SU-DHL-6 (cell line): Measurements from ENCODE around the gene HAPLN2.
"Not testable (repeated sequence)": the region's sequence is repeated elsewhere in the genome, so short reads cannot be mapped to it uniquely, and the experiment has no call there.

Experiments used
- H2AFZ ChIP-seq: fragments of 200-600 bp; sonication (generic); 2 replicates; pipeline ENCODE4 v1.6.1; 2014; ENCODE audit warnings: low read depth, mild to moderate bottlenecking, moderate library complexity, mixed read lengths, antibody characterized with exemption, low read length; ENCODE audit not compliant: severe bottlenecking
- H3F3A ChIP-seq: fragments of 200-600 bp; shearing (Covaris generic); 2 replicates; pipeline ENCODE4 v1.6.0; 2016; ENCODE audit warnings: antibody characterized with exemption, mild to moderate bottlenecking; ENCODE audit not compliant: insufficient read depth
- H3K27ac ChIP-seq: fragments of 200-600 bp; sonication (generic); 2 replicates; pipeline ENCODE4 v1.5.1; 2016; ENCODE audit warnings: low read depth, mild to moderate bottlenecking, low read length, moderate library complexity, mixed read lengths
- H3K27me3 ChIP-seq: fragments of 200-600 bp; sonication (generic), shearing (Covaris generic); 2 replicates; pipeline ENCODE4 v1.6.0; 2014; ENCODE audit warnings: mild to moderate bottlenecking, low read length
- H3K36me3 ChIP-seq: fragments of 200-600 bp; sonication (generic); 2 replicates; pipeline ENCODE4 v1.6.1; 2014; ENCODE audit warnings: mild to moderate bottlenecking, low read length, mixed read lengths
- H3K4me2 ChIP-seq: fragments of 300-600, 200-600 bp; shearing (Covaris generic), sonication (generic); 2 replicates; pipeline ENCODE4 v1.6.0; 2014; ENCODE audit warnings: low read length, low read depth, mild to moderate bottlenecking; ENCODE audit not compliant: poor library complexity, severe bottlenecking
- H3K4me3 ChIP-seq: fragments of 200-600 bp; sonication (generic); 2 replicates; pipeline ENCODE4 v1.5.1; 2014; ENCODE audit warnings: antibody characterized with exemption, low read length, mild to moderate bottlenecking, mixed read lengths; ENCODE audit not compliant: insufficient read depth, poor library complexity, severe bottlenecking
- H3K79me2 ChIP-seq: fragments of 200-600 bp; sonication (generic); 2 replicates; pipeline ENCODE4 v1.6.1; 2014; ENCODE audit warnings: mild to moderate bottlenecking, low read length, moderate library complexity; ENCODE audit not compliant: insufficient read depth
- H3K9ac ChIP-seq: fragments of 200-600 bp; sonication (generic); 2 replicates; pipeline ENCODE4 v1.7.0; 2014; ENCODE audit warnings: mild to moderate bottlenecking, low read length
- H3K9me2 ChIP-seq: fragments of 200-600 bp; sonication (generic); replicated peaks from 2 replicates; pipeline ENCODE4 v1.6.1; 2014; ENCODE audit warnings: low read length; ENCODE audit not compliant: insufficient read depth
- H3K9me3 ChIP-seq: fragments of 200-600 bp; sonication (generic); 2 replicates; pipeline ENCODE4 v1.6.1; 2014; ENCODE audit warnings: low read length, mixed read lengths; ENCODE audit not compliant: insufficient read depth
- H4K20me1 ChIP-seq: fragments of 200-600 bp; sonication (generic); 2 replicates; pipeline ENCODE4 v1.6.1; 2014; ENCODE audit warnings: low read depth, mild to moderate bottlenecking, antibody characterized with exemption, low read length, moderate library complexity, mixed read lengths
- CTCF ChIP-seq: fragments of 200-600 bp; sonication (generic); IDR thresholded peaks from one replicate; pipeline ENCODE4 v1.5.1; 2017; ENCODE audit warnings: antibody characterized with exemption, mild to moderate bottlenecking, low read length, moderate library complexity; ENCODE audit not compliant: insufficient read depth, poor library complexity, severe bottlenecking
- EZH2phosphoT487 ChIP-seq: fragments of 200-600 bp; sonication (generic), shearing (Covaris generic); conservative IDR thresholded peaks from 2 replicates; pipeline ENCODE4 v1.6.1; 2018; ENCODE audit warnings: mild to moderate bottlenecking, antibody characterized with exemption, low read length, moderate library complexity, mixed read lengths

HAPLN2 gene

GRCh38 chr1:156586892-156587477, 32.2 kb upstream of the HAPLN2 start:
- TF ChIP-seq CTCF (no peak), EZH2phosphoT487 (no peak)
- H3K27me3 ChIP-seq: no peaks in the 10 kb centered on the region
- no peak overlapping the region for H3K4me2 ChIP-seq
- no peaks in the 10 kb centered on the region for H3K9me3 ChIP-seq
- peaks cover under 1% of the 10 kb centered on the region; the same call in 1 of the 2 replicates for H3K79me2 ChIP-seq
- H3F3A ChIP-seq: no peaks in the 10 kb centered on the region
- no peak overlapping the region for H2AFZ ChIP-seq
- H4K20me1 ChIP-seq: no peaks in the 10 kb centered on the region
- no peak overlapping the region for H3K27ac ChIP-seq
- no peak overlapping the region for H3K4me3 ChIP-seq
- no peak overlapping the region for H3K9ac ChIP-seq
- H3K9me2 ChIP-seq: no peaks in the 10 kb centered on the region
- no peaks in the 10 kb centered on the region for H3K36me3 ChIP-seq

GRCh38 chr1:156587927-156588326, 31.3 kb upstream of the HAPLN2 start:
- not testable (repeated sequence) for H3K36me3 ChIP-seq, H3F3A ChIP-seq, H3K9ac ChIP-seq, H2AFZ ChIP-seq, H3K79me2 ChIP-seq, H3K4me3 ChIP-seq, H3K9me3 ChIP-seq, H3K9me2 ChIP-seq, H3K27ac ChIP-seq, H4K20me1 ChIP-seq, H3K27me3 ChIP-seq, H3K4me2 ChIP-seq

- TF ChIP-seq CTCF (no peak), EZH2phosphoT487 (no peak)
- H2AFZ ChIP-seq: no peak overlapping the region
- no peaks in the 10 kb centered on the region for H3K27me3 ChIP-seq
- H3K9me2 ChIP-seq: no peaks in the 10 kb centered on the region
- H4K20me1 ChIP-seq: no peaks in the 10 kb centered on the region
- no peak overlapping the region for H3K4me3 ChIP-seq
- no peaks in the 10 kb centered on the region for H3K36me3 ChIP-seq
- H3K9me3 ChIP-seq: no peaks in the 10 kb centered on the region
- no peak overlapping the region for H3K9ac ChIP-seq
- peaks cover 22% of the 10 kb centered on the region for H3F3A ChIP-seq
- no peak overlapping the region for H3K4me2 ChIP-seq
- no peak overlapping the region for H3K27ac ChIP-seq
- peaks cover 5% of the 10 kb centered on the region; the same call in 1 of the 2 replicates for H3K79me2 ChIP-seq
Measured at GRCh38 chr1:156589546-156589945, 29.7 kb upstream of the HAPLN2 start.

GRCh38 chr1:156590326-156591180, 28.7 kb upstream of the HAPLN2 start:
- Histone ChIP-seq H3K4me2 (peak overlapping the region; percentile 76), H3K9me3 (no peaks in the 10 kb centered on the region), H2AFZ (peak overlapping the region; percentile 12), H3K9me2 (no peaks in the 10 kb centered on the region), H3K79me2 (peaks cover 5% of the 10 kb centered on the region; the same call in 1 of the 2 replicates), H4K20me1 (no peaks in the 10 kb centered on the region), H3K9ac (peak overlapping the region; percentile 90), H3K27me3 (no peaks in the 10 kb centered on the region), H3K27ac (peak overlapping the region; percentile 55; the same call in 1 of the 2 replicates), H3K4me3 (peak overlapping the region; percentile 80), H3F3A (peaks cover 26% of the 10 kb centered on the region), H3K36me3 (no peaks in the 10 kb centered on the region)
- TF ChIP-seq CTCF (no peak), EZH2phosphoT487 (no peak)
